ENCODE measurements around the gene FMOD. TPM values are rescaled to one million over a fixed set of nuclear protein-coding genes. Genes with fewer than 3 reads are reported as not detected.

Gene FMOD
- total RNA-seq, 1 experiment from 2014 or later = not detected

DNA sequence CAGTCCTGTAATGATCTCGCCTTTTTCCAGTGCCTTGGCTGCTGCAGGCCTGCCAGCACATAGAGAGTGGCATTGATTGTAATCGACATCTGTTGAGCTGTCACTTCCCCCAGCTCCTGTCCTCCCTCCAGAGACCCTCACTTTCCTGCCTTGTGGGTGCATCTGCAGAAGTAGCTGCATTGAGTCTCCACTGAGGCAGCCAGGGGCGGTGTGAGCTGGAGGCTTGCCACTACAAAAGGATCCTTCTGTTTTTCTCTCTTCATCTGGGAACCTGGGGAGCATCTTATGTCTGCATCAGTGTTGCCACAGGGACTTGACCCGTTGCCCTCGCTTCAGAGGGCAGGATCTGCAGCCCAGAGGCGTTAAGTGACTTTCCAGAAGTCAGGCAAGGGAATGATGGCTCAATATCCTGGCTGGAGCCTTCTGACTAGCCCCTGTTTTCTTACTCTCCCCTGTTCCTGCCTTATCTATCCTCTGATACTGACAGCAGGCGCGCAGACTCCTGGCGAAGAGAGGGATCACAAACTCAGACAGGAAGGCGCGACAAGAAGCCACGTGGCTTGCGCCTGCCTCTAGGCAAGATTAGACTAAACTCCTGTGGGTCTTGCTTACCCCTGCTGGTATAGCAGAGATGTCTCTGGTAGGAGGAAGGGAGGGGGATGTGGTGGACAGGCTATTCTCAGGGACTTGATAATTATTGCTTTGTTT, 13.3 kb upstream of the FMOD start:
- Histone ChIP-seq H3K79me2 (ENCODE audit: low read length) (no peaks in the 10 kb centered on the region), H3K36me3 (ENCODE audit: low read depth, low read length) (no peaks in the 10 kb centered on the region), H3F3A (ENCODE audit: low read length, unreplicated experiment) (no peaks in the 10 kb centered on the region), H3K9me3 (ENCODE audit: low read length) (no peaks in the 10 kb centered on the region), H3K27me3 (ENCODE audit: low read length) (peaks cover 89% of the 10 kb centered on the region), H3K9ac (ENCODE audit: low read length) (no peak overlapping the region), H3K4me1 (ENCODE audit: insufficient read depth, low read length) (no peaks in the 10 kb centered on the region), H3K4me2 (ENCODE audit: low read length) (no peak overlapping the region), H2AFZ (ENCODE audit: low read length) (no peak overlapping the region), H4K20me1 (ENCODE audit: low read length) (no peaks in the 10 kb centered on the region), H3K9me2 (replicated peaks; ENCODE audit: low read length) (no peaks in the 10 kb centered on the region), H3K4me3 (ENCODE audit: low read length) (no peak overlapping the region), H3K27ac (ENCODE audit: low read length) (no peak overlapping the region)
- no peak for ATAC-seq
- ChIA-PET POLR2A (ENCODE audit: unreplicated experiment) (no interaction called here), CTCF (interaction anchor here (0.7 kb wide), 1 partner anchor 126 kb away, joined by 9 read pairs; no protein-coding TSS in a partner anchor)
- TF ChIP-seq EZH2 (IDR thresholded peaks at IDR 0.05; ENCODE audit: low read length, unreplicated experiment) (no peak), CTCF (conservative IDR thresholded peaks at IDR 0.05; ENCODE audit: low read depth, low read length) (no peak), EZH2phosphoT487 (IDR thresholded peaks at IDR 0.05; ENCODE audit: borderline replicate concordance, low read length) (no peak)
- intact Hi-C loops (cut with micrococcal nuclease) = no loop called here
- no TSS peak for BruUV-seq (replicated peaks)
- DNase-seq = no peak

DNA sequence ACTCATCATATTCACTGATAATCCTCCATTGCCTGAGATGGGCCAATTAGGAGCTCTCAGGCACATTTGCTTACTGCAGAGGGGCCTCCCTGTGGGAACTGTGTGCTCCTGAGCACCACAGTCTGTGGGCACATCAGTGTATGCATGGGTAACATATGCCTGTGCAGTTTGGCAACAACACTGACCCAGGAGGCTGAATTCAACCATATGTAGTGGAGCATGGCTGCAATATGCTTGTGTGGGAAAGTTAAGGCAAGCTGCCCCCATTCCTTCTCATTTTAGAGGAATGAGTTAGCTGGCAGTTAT, 11.8 kb upstream of the FMOD start:
- no peaks in the 10 kb centered on the region for H3K9me3 ChIP-seq (ENCODE audit: low read length)
- H3K9ac ChIP-seq (ENCODE audit: low read length) = no peak overlapping the region
- no peaks in the 10 kb centered on the region for H3K79me2 ChIP-seq (ENCODE audit: low read length)
- H3K4me1 ChIP-seq (ENCODE audit: insufficient read depth, low read length) = no peaks in the 10 kb centered on the region
- no peaks in the 10 kb centered on the region for H4K20me1 ChIP-seq (ENCODE audit: low read length)
- ChIA-PET POLR2A (ENCODE audit: unreplicated experiment) (no interaction called here), CTCF (no interaction called here)
- no peaks in the 10 kb centered on the region for H3F3A ChIP-seq (ENCODE audit: low read length, unreplicated experiment)
- no peak for ATAC-seq
- no peak overlapping the region for H2AFZ ChIP-seq (ENCODE audit: low read length)
- TF ChIP-seq CTCF (conservative IDR thresholded peaks at IDR 0.05; ENCODE audit: low read depth, low read length) (no peak), EZH2phosphoT487 (IDR thresholded peaks at IDR 0.05; ENCODE audit: borderline replicate concordance, low read length) (no peak), EZH2 (IDR thresholded peaks at IDR 0.05; ENCODE audit: low read length, unreplicated experiment) (no peak)
- no peak overlapping the region for H3K27ac ChIP-seq (ENCODE audit: low read length)
- no TSS peak for BruUV-seq (replicated peaks)
- H3K36me3 ChIP-seq (ENCODE audit: low read depth, low read length) = no peaks in the 10 kb centered on the region
- H3K9me2 ChIP-seq (replicated peaks; ENCODE audit: low read length) = no peaks in the 10 kb centered on the region
- DNase-seq = no peak
- intact Hi-C loops (cut with micrococcal nuclease) = no loop called here
- no peak overlapping the region for H3K4me3 ChIP-seq (ENCODE audit: low read length)
- no peak overlapping the region for H3K4me2 ChIP-seq (ENCODE audit: low read length)
- peaks cover 94% of the 10 kb centered on the region for H3K27me3 ChIP-seq (ENCODE audit: low read length)

DNA sequence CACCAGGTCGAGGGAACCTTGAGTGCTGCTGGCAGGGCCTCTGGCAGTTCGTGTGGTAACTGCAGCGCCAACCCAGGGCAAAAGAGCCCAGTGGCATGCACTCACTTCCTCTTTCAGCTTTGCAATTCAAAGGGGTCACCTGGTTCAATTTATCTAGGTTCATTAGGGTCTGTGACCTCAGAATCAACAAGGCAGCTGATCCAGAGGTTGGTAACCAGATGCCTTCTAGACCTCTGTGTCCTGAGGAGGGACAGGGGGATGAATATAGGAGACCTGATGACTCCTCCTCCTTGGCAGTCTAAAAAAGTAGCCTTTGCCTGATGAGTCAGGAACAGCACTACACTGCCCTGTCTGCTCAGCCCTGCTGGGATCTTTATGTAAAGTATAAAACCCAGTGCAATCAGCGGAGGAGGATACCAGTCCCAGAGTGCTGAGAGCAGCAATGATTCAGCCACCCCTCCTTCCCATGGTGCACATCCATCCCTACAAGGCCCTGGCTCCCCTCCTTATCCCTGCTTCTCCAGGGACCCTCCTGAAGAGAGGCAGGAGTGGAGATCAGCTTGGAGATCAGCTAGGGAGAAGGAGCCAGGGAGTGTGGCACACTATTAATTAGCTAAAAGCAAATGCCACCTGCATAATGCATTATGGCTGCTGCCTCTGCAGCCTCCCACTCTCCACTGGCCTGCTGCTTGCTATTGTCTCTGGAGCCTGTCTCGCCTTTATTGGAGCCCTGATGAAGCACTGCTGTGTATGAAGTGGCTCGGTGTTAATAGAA, 11.2 kb upstream of the FMOD start:
- Histone ChIP-seq H3K9me2 (replicated peaks; ENCODE audit: low read length) (no peaks in the 10 kb centered on the region), H3K27ac (ENCODE audit: low read length) (no peak overlapping the region), H3K27me3 (ENCODE audit: low read length) (peaks cover 91% of the 10 kb centered on the region), H3K4me2 (ENCODE audit: low read length) (no peak overlapping the region), H3K9ac (ENCODE audit: low read length) (no peak overlapping the region), H2AFZ (ENCODE audit: low read length) (no peak overlapping the region), H3K36me3 (ENCODE audit: low read depth, low read length) (no peaks in the 10 kb centered on the region), H3K79me2 (ENCODE audit: low read length) (no peaks in the 10 kb centered on the region), H3K4me1 (ENCODE audit: insufficient read depth, low read length) (no peaks in the 10 kb centered on the region), H3K4me3 (ENCODE audit: low read length) (no peak overlapping the region), H3F3A (ENCODE audit: low read length, unreplicated experiment) (no peaks in the 10 kb centered on the region), H3K9me3 (ENCODE audit: low read length) (no peaks in the 10 kb centered on the region), H4K20me1 (ENCODE audit: low read length) (no peaks in the 10 kb centered on the region)
- DNase-seq = peak; percentile 32
- POLR2A ChIA-PET (ENCODE audit: unreplicated experiment) = no interaction called here
- ATAC-seq = peak; percentile 49; the same call in 1 of the 2 replicates
- no TSS peak for BruUV-seq (replicated peaks)
- no peak for TF ChIP-seq CTCF (conservative IDR thresholded peaks at IDR 0.05; ENCODE audit: low read depth, low read length)
- no peak for TF ChIP-seq EZH2phosphoT487 (IDR thresholded peaks at IDR 0.05; ENCODE audit: borderline replicate concordance, low read length)
- TF ChIP-seq EZH2 (IDR thresholded peaks at IDR 0.05; ENCODE audit: low read length, unreplicated experiment) = no peak
- intact Hi-C loops (cut with micrococcal nuclease) = no loop called here
- CTCF ChIA-PET = no interaction called here
